H1 (cell line): Measurements from ENCODE around the gene TMEM51. TPM values are rescaled to one million over a fixed set of nuclear protein-coding genes. Genes with fewer than 3 reads are reported as not detected.

ENCODE experiments used
- CTCF ChIA-PET: fragments of 300-600 bp; sonication (Branson Sonifier 250); formaldehyde crosslinking; loops from one replicate; lab custom pipeline; 2021; ENCODE audit not compliant: partially characterized antibody; lab: Charles Lee
- POLR2A ChIA-PET: fragments of 300-600 bp; sonication (Branson Sonifier 250); formaldehyde crosslinking; loops from one replicate; lab custom pipeline; 2021; ENCODE audit warnings: inconsistent platforms; ENCODE audit not compliant: partially characterized antibody; lab: Charles Lee
- DNase-seq, 2 experiments: peaks; one replicate each; pipeline versions ENCODE4 v3.0.0 to v3.0.0-alpha.2; 2010 to 2022; ENCODE audit warnings: low spot score in 2 of 2, low read depth in 1 of 2, mixed read lengths in 1 of 2
- FAIRE-seq: peaks from 2 replicates; lab custom pipeline; 2011; peaks lifted over from hg19 to GRCh38; lab: Jason Lieb, UNC
- H2AFZ ChIP-seq: 2 replicates; pipeline ENCODE4 v1.8.1; 2012; ENCODE audit warnings: low read length, inconsistent platforms
- H2AK5ac ChIP-seq: 2 replicates; pipeline ENCODE4 v1.6.1; 2013; ENCODE audit warnings: low read depth, low read length
- H2BK120ac ChIP-seq: replicated peaks from 2 replicates; pipeline ENCODE3; 2013; ENCODE audit warnings: low read depth, low read length, inconsistent platforms
- H2BK12ac ChIP-seq: 2 replicates; pipeline ENCODE4 v1.6.1; 2013; ENCODE audit warnings: low read depth, low read length
- H2BK15ac ChIP-seq: 2 replicates; pipeline ENCODE4 v1.6.1; 2013; ENCODE audit warnings: low read length
- H2BK20ac ChIP-seq: 2 replicates; pipeline ENCODE4 v1.6.1; 2013; ENCODE audit warnings: low read length
- H2BK5ac ChIP-seq: 2 replicates; pipeline ENCODE4 v1.6.1; 2013; ENCODE audit warnings: low read depth, low read length
- H3K14ac ChIP-seq: 2 replicates; pipeline ENCODE4 v1.6.1; 2013; ENCODE audit warnings: inconsistent platforms; ENCODE audit not compliant: insufficient read length
- H3K18ac ChIP-seq: 2 replicates; pipeline ENCODE4 v1.6.1; 2013; ENCODE audit warnings: low read length; ENCODE audit errors: extremely low read depth
- H3K23ac ChIP-seq: 2 replicates; pipeline ENCODE4 v1.6.1; 2013; ENCODE audit warnings: inconsistent platforms; ENCODE audit not compliant: insufficient read length
- H3K23me2 ChIP-seq: 2 replicates; pipeline ENCODE4 v1.6.1; 2013; ENCODE audit warnings: low read depth, low read length
- H3K27ac ChIP-seq: 2 replicates; pipeline ENCODE4 v1.6.1; 2011; ENCODE audit warnings: low read depth, low read length, inconsistent platforms
- H3K27me3 ChIP-seq, 4 experiments: replicated peaks in 1 of 4; 1 replicate in 1 of 4; 2 replicates in 3 of 4; pipeline versions ENCODE4 v1.6.1 to v1.8.1; 2011 to 2013; ENCODE audit warnings: low read length in 3 of 4, mild to moderate bottlenecking in 3 of 4, inconsistent platforms in 2 of 4, mixed read lengths in 2 of 4, moderate library complexity in 1 of 4; ENCODE audit not compliant: control insufficient read depth in 3 of 4, insufficient read depth in 3 of 4; ENCODE audit errors: extremely low read depth in 1 of 4
- H3K36me3 ChIP-seq, 4 experiments: 2 replicates each; pipeline versions ENCODE4 v1.6.1 to v1.8.1; 2011 to 2013; ENCODE audit warnings: mild to moderate bottlenecking in 4 of 4, low read length in 3 of 4, moderate library complexity in 2 of 4, control low read depth in 1 of 4, inconsistent platforms in 1 of 4; ENCODE audit not compliant: insufficient read depth in 4 of 4, control insufficient read depth in 2 of 4
- H3K4ac ChIP-seq: replicated peaks from 2 replicates; pipeline ENCODE3; 2013; ENCODE audit warnings: low read length, low read depth, mixed read lengths, inconsistent platforms; ENCODE audit not compliant: insufficient read length
- H3K4me1 ChIP-seq, 4 experiments: replicated peaks in 1 of 4; 1 replicate in 1 of 4; 2 replicates in 3 of 4; pipeline versions ENCODE4 v1.6.1 to v1.8.1; 2011 to 2013; ENCODE audit warnings: low read length in 3 of 4, inconsistent platforms in 2 of 4, mixed read lengths in 1 of 4; ENCODE audit not compliant: insufficient read depth in 4 of 4, control insufficient read depth in 3 of 4
- H3K4me2 ChIP-seq, 2 experiments: 2 replicates each; pipeline versions ENCODE4 v1.6.1 to v1.8.1; 2011 to 2013; ENCODE audit warnings: low read depth in 2 of 2, low read length in 2 of 2, control low read depth in 1 of 2, inconsistent platforms in 1 of 2, mild to moderate bottlenecking in 1 of 2; ENCODE audit not compliant: insufficient read depth in 1 of 2
- H3K4me3 ChIP-seq, 4 experiments: fragments of 200-600, 300-600 bp in 1 of 4; sonication (generic), shearing (Covaris generic), sonication (Bioruptor Twin) in 1 of 4; 2 replicates each; pipeline versions ENCODE4 v1.5.1 to v1.8.1; 2011 to 2016; ENCODE audit warnings: low read length in 4 of 4, low read depth in 3 of 4, control low read depth in 2 of 4, inconsistent platforms in 2 of 4, mild to moderate bottlenecking in 2 of 4, mixed read lengths in 1 of 4, moderate library complexity in 1 of 4; ENCODE audit not compliant: insufficient read depth in 2 of 4; ENCODE audit errors: extremely low read depth in 1 of 4
- H3K56ac ChIP-seq: replicated peaks from 2 replicates; pipeline ENCODE3; 2013; ENCODE audit warnings: low read depth, mild to moderate bottlenecking, mixed read lengths, low read length, inconsistent platforms; ENCODE audit not compliant: insufficient read length
- H3K79me1 ChIP-seq: 2 replicates; pipeline ENCODE4 v1.6.1; 2013; ENCODE audit warnings: low read depth, low read length, control low read depth
- H3K79me2 ChIP-seq, 2 experiments: 2 replicates each; pipeline versions ENCODE4 v1.6.1 to v1.8.1; 2012 to 2013; ENCODE audit warnings: low read length in 2 of 2, mild to moderate bottlenecking in 2 of 2, inconsistent platforms in 1 of 2; ENCODE audit not compliant: insufficient read depth in 2 of 2, control insufficient read depth in 1 of 2
- H3K9ac ChIP-seq, 4 experiments: replicated peaks in 1 of 4; 1 replicate in 1 of 4; 2 replicates in 3 of 4; pipeline versions ENCODE4 v1.6.1 to v1.8.1; 2011 to 2013; ENCODE audit warnings: low read depth in 3 of 4, low read length in 3 of 4, control low read depth in 2 of 4, mild to moderate bottlenecking in 2 of 4, moderate library complexity in 2 of 4, inconsistent platforms in 1 of 4; ENCODE audit errors: extremely low read depth in 1 of 4
- H3K9me3 ChIP-seq, 2 experiments: 2 replicates each; pipeline versions ENCODE4 v1.6.1 to v1.8.1; 2012 to 2013; ENCODE audit warnings: mild to moderate bottlenecking in 2 of 2, moderate library complexity in 2 of 2, control low read depth in 1 of 2, inconsistent platforms in 1 of 2, low read depth in 1 of 2, low read length in 1 of 2, mixed read lengths in 1 of 2; ENCODE audit not compliant: insufficient read depth in 2 of 2
- H4K20me1 ChIP-seq, 2 experiments: replicated peaks in 1 of 2; 2 replicates each; pipeline versions ENCODE3 to v1.8.1; 2011 to 2013; ENCODE audit warnings: inconsistent platforms in 2 of 2, low read length in 2 of 2, mild to moderate bottlenecking in 1 of 2; ENCODE audit not compliant: insufficient read depth in 2 of 2, control insufficient read depth in 1 of 2
- H4K5ac ChIP-seq: 2 replicates; pipeline ENCODE4 v1.6.1; 2013; ENCODE audit warnings: low read length, low read depth, mixed read lengths, inconsistent platforms; ENCODE audit not compliant: insufficient read length
- H4K8ac ChIP-seq: 2 replicates; pipeline ENCODE4 v1.8.0; 2013; ENCODE audit warnings: mild to moderate bottlenecking, moderate library complexity, low read length, inconsistent platforms; ENCODE audit not compliant: insufficient read depth; ENCODE audit errors: extremely low read depth
- H4K91ac ChIP-seq: replicated peaks from 2 replicates; pipeline ENCODE3; 2013; ENCODE audit warnings: low read length, mixed read lengths, inconsistent platforms; ENCODE audit not compliant: insufficient read length
- EZH2 ChIP-seq: fragments of 200-600 bp; sonication (generic); IDR thresholded peaks from 2 replicates; pipeline ENCODE4 v1.7.1; 2012; ENCODE audit warnings: low read depth, mild to moderate bottlenecking, moderate library complexity, low read length, inconsistent platforms; ENCODE audit not compliant: severe bottlenecking
- SIN3A ChIP-seq, 2 experiments: IDR thresholded peaks in 1 of 2; conservative IDR thresholded peaks in 1 of 2; 2 replicates each; pipeline ENCODE4 v1.6.1; 2011 to 2012; ENCODE audit warnings: low read length in 2 of 2, improper control_type of control experiment in 1 of 2, low read depth in 1 of 2, mild to moderate bottlenecking in 1 of 2
- TBP ChIP-seq: IDR thresholded peaks from 2 replicates; pipeline ENCODE4 v1.6.1; 2011; ENCODE audit warnings: low read depth, low read length, improper control_type of control experiment
- WGBS, 2 experiments: shearing (Covaris generic) in 1 of 2; methylation state at CpG; one replicate each; pipeline versions ENCODE4 v1.1.6 to v1.1.7; 2013 to 2015; ENCODE audit warnings: low lambda C conversion rate in 2 of 2, mixed read lengths in 2 of 2, inconsistent platforms in 1 of 2, low coverage in 1 of 2, missing lambda C conversion rate in 1 of 2; ENCODE audit not compliant: insufficient replicate concordance in 2 of 2, insufficient coverage in 1 of 2, insufficient read length in 1 of 2; ENCODE audit errors: extremely low coverage in 1 of 2, missing lambda C conversion rate in 1 of 2; 5-methylcytosine and 5-hydroxymethylcytosine counted together
- long read RNA-seq, 2 experiments: library from RNA in 1 of 2; library from capped mRNA in 1 of 2; stranded (forward); transcript quantifications; one replicate each; pipeline ENCODE4 v2.0.0, GENCODE V29; 2021; ENCODE audit warnings: inconsistent platforms in 1 of 2
- polyA minus RNA-seq, 3 experiments: library from RNA; depleted of rRNA, polyadenylated mRNA; stranded (reverse); fragments of >200 nt; gene quantifications; 1 replicate in 2 of 3; 2 replicates in 1 of 3; pipeline ENCODE4 v1.2.3, GENCODE V29; 2011
- polyA plus RNA-seq, 7 experiments: library from polyadenylated mRNA; depleted of rRNA in 3 of 7; stranded (reverse) in 5 of 7; unstranded in 2 of 7; fragments of >200 nt in 5 of 7; fragments of 200-250 nt in 2 of 7; gene quantifications; 1 replicate in 5 of 7; 2 replicates in 1 of 7; 4 replicates in 1 of 7; pipeline versions ENCODE4 v1.2.1 to v1.2.3, GENCODE V29; 2011 to 2013; ENCODE audit warnings: missing spikeins in 2 of 7, mixed read lengths in 2 of 7
- total RNA-seq: library from RNA; stranded (reverse); fragmentation: NEBNext Ultra II Directional; extraction: Animal tissue kit (Norgen Biotek cat#: 25700); gene quantifications from 2 replicates; pipeline ENCODE4 v1.2.1, GENCODE V29; 2021

Gene TMEM51
- total RNA-seq (9.1 and 9.9 TPM in 2 replicates), polyA plus RNA-seq (2011; rRNA removed) (10.7 and 12.6 TPM in 2 replicates), polyA minus RNA-seq (2011; rRNA and poly(A)+ RNA removed) (3.4 and 3.9 TPM in 2 replicates)
- polyA plus RNA-seq (2011; cell fraction: cytosol; rRNA removed) = 11.5 TPM
- 7.3 TPM for polyA plus RNA-seq (2011; cell fraction: nucleus; rRNA removed)
- polyA plus RNA-seq (2012, experiment 1 of 2) = 7.8 to 12.5 TPM (median 10.2 TPM) in 4 replicates
- 11.6 TPM for polyA plus RNA-seq (2012, experiment 2 of 2)
- polyA plus RNA-seq (2013, experiment 1 of 2) = 10.4 TPM
- polyA plus RNA-seq (2013, experiment 2 of 2) = 13.1 TPM
- polyA minus RNA-seq (2011; cell fraction: cytosol; rRNA and poly(A)+ RNA removed) = 8.4 TPM
- 4.8 TPM for polyA minus RNA-seq (2011; cell fraction: nucleus; rRNA and poly(A)+ RNA removed)
- long read RNA-seq, experiment 1, partial matches to known transcripts = 2 of 11 reads
- long read RNA-seq, experiment 1, other reads (novel, unspliced or antisense) = 3 of 11 reads
- long read RNA-seq, experiment 2, partial matches to known transcripts = 5 of 17 reads
- long read RNA-seq, experiment 2, other reads (novel, unspliced or antisense) = 12 of 17 reads

DNA sequence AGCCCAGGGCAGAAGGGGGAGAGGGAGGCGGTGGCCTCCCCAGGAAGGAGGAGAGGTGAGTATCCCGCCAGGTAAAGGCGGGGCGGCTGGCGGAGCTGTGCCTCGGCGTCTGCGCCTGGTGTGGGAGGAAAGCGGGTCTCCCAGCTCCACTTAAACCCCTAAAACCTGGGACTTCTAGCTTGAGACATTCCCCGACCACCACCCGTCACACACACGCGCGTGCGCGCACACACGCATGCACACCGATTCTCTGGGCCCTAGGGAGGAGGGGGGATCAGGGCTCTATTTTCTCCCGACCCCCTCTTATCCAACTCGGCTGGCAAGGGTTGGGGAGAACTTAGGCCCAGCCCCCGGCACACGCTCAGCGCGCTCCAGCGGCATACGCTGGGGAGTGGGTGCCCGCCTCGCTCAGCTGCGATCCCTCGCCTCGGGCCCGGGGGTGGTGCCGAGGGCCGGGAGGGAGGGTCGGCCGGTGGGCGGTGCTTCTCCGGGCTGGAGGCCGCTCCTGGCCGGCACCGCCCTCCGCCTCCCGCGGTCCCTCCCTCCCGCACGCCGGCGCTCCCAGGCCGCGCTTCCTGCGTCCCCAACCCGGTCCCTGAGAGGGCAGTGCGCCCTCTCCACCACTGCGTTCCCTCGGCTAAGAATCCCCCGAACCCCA lies at the start of gene TMEM51:
Gene TMEM51, plus strand, starts transcription at position 564 of the 658 bp plus-strand sequence. CDS start 61,341 bp downstream, outside the sequence.
- WGBS, 2 experiments = 3% methylated on average over 41 of the region's 56 CpGs; no CpG with 5 or more reads in 1 of the 2 experiments

More for the DNA sequence above, at the start of gene TMEM51:
- H3K4me3 ChIP-seq = peak within 1 kb of the TSS; percentile 59 to 84 (median 74)
- peaks cover 0 to 23% (median 10%) of the 10 kb centered on the region in 4 experiments; a peak in 6 of 7 replicates for H3K27me3 ChIP-seq
- no peak within 1 kb of the TSS for H3K23ac ChIP-seq
- peak within 1 kb of the TSS in 3 of 4 experiments; percentile 17 to 30 (median 29); a peak in 4 of 7 replicates for H3K9ac ChIP-seq
- no peak within 1 kb of the TSS for H3K4ac ChIP-seq
- H4K91ac ChIP-seq = no peak within 1 kb of the TSS
- H2BK12ac ChIP-seq = 0 out of 2 replicates have a peak within 1 kb of the TSS, but pooled peaks have one; percentile 68
- TF ChIP-seq SIN3A (conservative IDR thresholded peaks at IDR 0.05 in 1 of 2, IDR thresholded peaks at IDR 0.05 in 1 of 2; ENCODE audit: low read depth in 1 of 2, low read length in 2 of 2) = 0 out of 4 replicates have a peak, but pooled peaks of 1 of the 2 experiments have one; percentile 14
- no peak for TF ChIP-seq TBP
- peak; percentile 6 for TF ChIP-seq EZH2
- ChIA-PET CTCF (interaction anchor here (0.7 to 6.6 kb wide), 26 partner anchors 10 to 165 kb away, joined by 3 to 83 read pairs (median 6); no protein-coding TSS in a partner anchor), POLR2A (interaction anchor here (0.7 to 1.1 kb wide), 2 partner anchors 25 to 108 kb away, joined by 3 to 4 read pairs; no protein-coding TSS in a partner anchor)
- H2BK15ac ChIP-seq = no peak within 1 kb of the TSS
- H3K36me3 ChIP-seq = no peaks in the 10 kb centered on the region
- H3K79me2 ChIP-seq = peaks cover 0 to 21% of the 10 kb centered on the region in 2 experiments; a peak in 3 of 4 replicates
- H2AK5ac ChIP-seq = no peak within 1 kb of the TSS
- H2BK120ac ChIP-seq = no peak within 1 kb of the TSS
- H3K9me3 ChIP-seq = no peaks in the 10 kb centered on the region
- no peak within 1 kb of the TSS; the same call in 1 of the 2 replicates for H2BK5ac ChIP-seq
- H4K20me1 ChIP-seq = peaks cover 11% of the 10 kb centered on the region in 2 experiments
- no peak for FAIRE-seq
- H4K5ac ChIP-seq = no peak within 1 kb of the TSS
- H3K18ac ChIP-seq = peak within 1 kb of the TSS; percentile 32; the same call in 1 of the 2 replicates
- peak; percentile 41 to 87 for DNase-seq
- H3K23me2 ChIP-seq = peaks cover 14% of the 10 kb centered on the region; the same call in 1 of the 2 replicates
- no peak within 1 kb of the TSS for H3K27ac ChIP-seq
- H4K8ac ChIP-seq = peak within 1 kb of the TSS; percentile 38
- peak within 1 kb of the TSS; percentile 84 to 87 for H3K4me2 ChIP-seq
- peaks cover 3 to 15% (median 8%) of the 10 kb centered on the region in 4 experiments for H3K4me1 ChIP-seq
- H3K56ac ChIP-seq = peak within 1 kb of the TSS; percentile 47
- peak within 1 kb of the TSS; percentile 43; the same call in 1 of the 2 replicates for H2AFZ ChIP-seq
- H3K79me1 ChIP-seq = peaks cover 3% of the 10 kb centered on the region; the same call in 1 of the 2 replicates
- no peak within 1 kb of the TSS for H2BK20ac ChIP-seq
- H3K14ac ChIP-seq = no peak within 1 kb of the TSS
